HG03460 (cell line): ENCODE measurements around the gene GUCY1A2.
"Not testable (repeated sequence)": the region's sequence is repeated elsewhere in the genome, so short reads cannot be mapped to it uniquely, and the experiment has no call there.

Experiments used
- ATAC-seq: cut with Tn5 transposase; IDR thresholded peaks from one replicate; pipeline ENCODE4 v1.9.1; 2021; ENCODE audit not compliant: unreplicated experiment

Gene GUCY1A2

GRCh38 chr11:107018219-107018901 lies at the start of gene GUCY1A2:
Gene GUCY1A2 (minus strand): TSS chr11:107018476. CDS start chr11:107018055, 421 bp downstream.
- ATAC-seq: peak; percentile 24

GRCh38 chr11:107054391-107054790 lies 36.1 kb upstream of the GUCY1A2 start:
- no peak for ATAC-seq

- not testable (repeated sequence) for ATAC-seq
Observed at GRCh38 chr11:107051332-107051731, 33.1 kb upstream of the GUCY1A2 start.

GRCh38 chr11:107050899-107051298 lies 32.6 kb upstream of the GUCY1A2 start:
- ATAC-seq: not testable (repeated sequence)

- no peak for ATAC-seq
Observed at GRCh38 chr11:107050121-107050520, 31.8 kb upstream of the GUCY1A2 start.

GRCh38 chr11:107044503-107044902 lies 26.2 kb upstream of the GUCY1A2 start:
- ATAC-seq: no peak

DNA sequence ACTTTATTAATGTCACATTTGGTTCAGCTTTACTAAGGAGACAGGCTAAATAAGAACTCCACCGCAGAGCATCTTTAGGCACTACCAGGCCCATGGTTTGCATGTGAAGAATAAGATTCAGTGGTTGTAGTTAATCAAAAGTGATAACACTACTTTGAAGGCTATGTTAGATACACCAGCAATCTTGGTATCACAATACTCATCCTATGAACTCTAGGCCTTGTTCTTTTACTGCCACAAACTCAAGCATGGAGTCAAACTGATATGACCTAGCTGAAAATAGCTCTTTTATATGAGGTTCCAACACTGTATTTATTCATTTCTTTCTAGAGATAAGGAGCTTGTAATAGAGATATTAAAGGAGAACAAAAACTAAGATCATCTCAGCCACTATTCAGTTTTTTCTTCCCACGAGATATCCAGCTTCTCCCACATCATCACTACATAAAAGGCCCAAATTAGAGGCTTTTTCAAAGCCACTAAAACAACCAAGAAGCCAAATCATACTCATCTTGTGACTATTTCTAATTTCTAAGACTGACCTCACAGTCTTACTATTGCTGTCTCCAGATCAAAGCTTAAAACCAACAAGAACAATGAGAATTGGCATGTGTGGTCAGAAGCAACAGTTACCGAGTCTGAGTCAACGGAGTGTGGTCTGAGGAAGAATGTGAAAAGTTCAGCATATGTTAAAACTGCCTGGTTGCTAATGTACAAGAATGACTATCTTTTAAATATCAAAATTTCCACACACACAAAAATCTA lies 25.1 kb upstream of the GUCY1A2 start:
- ATAC-seq: peak; percentile 79

DNA sequence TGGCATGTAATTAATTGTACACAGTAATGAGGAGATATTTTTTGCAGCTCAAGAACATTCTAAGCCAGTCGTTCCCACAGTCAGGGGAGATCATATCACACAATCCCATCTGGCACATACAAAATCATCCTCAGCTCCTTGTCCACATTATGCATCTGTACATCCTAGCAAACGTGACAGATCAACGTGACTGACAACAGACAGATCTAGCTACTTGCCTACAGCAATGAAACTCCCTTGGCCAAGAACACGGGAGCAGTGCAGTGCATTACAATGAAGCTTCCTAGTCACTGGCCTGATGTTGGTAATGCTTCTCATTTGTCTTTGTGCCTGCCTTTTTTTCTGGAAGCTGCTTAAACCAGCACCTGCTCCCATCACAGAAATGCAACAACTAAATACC lies 24.5 kb upstream of the GUCY1A2 start:
- ATAC-seq: no peak

GRCh38 chr11:107041088-107041444 lies 22.8 kb upstream of the GUCY1A2 start:
- peak; percentile 36 for ATAC-seq

GRCh38 chr11:107040433-107041087 lies 22.3 kb upstream of the GUCY1A2 start:
- no peak for ATAC-seq

DNA sequence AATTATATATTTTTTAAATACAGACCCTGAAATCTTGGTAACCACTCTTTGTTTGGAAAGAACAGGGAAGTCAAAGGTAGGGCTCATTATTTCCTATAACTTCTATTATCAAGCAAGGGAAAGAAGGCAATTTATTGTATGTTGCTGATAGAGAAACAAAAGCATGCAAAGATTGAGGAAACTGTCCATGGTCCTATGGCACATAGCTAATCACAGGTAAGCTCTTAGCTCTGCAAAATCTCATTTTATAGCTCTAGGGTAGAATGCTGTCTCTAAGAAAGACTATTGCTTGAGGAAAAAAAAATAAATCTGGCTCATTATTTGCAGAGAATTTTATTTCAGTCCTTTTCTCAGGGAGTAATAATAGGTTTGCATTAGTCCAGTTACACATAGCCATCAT lies 7.4 kb upstream of the GUCY1A2 start:
- no peak for ATAC-seq

DNA sequence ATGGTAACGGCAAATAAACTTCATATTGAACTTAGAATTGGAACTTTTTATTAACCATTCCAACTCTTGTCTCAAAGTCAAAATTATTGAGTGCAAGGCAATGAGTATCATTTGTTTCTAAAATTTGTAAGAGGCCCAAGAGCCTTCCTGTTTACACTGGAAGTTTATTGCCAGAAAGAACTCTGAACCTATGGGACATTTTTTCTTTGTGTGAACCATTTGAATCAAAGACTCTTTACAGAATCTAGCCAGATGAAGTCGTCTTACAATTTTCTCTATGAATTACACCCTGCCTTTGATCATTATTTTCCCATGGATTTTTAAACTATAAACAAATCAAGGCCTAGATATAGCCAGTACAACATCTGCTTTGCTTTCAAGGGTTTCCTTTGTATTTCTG lies 2.3 kb upstream of the GUCY1A2 start:
- no peak for ATAC-seq

- ATAC-seq: no peak
Observed at GRCh38 chr11:107018902-107019493, 722 bp upstream of the GUCY1A2 start.

DNA sequence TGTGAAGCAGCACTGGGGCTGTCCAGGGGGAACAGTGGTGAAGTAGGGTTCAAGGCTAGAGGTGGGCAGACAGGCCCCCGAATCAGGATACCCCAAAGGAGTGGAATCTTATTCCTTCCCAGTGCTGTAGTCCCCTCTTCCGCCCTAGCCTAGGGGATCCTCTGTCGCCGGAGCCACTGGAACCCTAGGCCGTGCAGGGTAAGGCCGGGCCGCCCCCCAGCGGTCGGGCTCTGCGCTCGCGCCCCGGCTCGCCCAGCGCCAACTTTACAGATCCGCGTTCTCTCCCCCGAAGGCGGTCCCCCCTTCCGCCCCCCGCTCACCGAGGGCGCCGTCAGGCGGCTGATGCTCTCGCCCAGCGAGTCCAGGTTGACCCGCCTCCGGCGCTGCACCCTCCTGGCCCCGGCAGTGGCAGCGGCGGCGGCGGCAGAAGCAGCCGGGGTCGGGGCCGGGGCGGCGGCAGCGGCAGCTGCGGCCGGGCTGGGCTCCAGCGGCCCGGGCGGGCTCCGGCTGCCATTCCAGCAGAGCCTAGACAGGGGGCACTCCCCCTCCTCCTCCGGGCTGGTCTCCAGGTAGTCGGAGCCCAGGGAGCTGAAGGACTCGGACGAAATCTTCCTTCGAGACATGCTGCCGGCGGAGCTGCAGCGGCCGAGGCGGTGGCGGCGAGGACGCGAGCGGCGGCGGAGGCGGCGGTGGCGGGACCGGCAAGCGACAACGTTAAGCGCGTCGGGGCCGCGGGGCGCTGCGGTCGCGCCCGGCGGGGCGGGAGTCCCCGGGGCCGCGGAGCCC lies 650 bp downstream of the GUCY1A2 start:
- ATAC-seq: peak; percentile 61

DNA sequence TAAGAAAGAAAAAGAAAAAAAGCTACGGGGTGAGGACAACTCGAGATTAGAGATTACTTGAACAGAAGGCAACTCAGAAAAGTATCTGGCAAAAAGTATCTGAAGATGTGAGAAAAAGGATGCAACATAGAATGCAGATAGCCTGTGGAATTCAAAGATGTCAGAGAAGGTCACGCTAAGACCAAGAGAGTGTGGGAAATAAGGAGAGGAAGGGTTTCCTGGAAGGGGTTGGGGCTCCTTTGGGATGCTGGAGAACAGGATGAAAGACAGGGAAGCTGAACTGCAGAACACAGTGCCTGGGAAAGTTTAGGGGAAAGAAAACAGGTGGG lies 1.2 kb downstream of the GUCY1A2 start:
- no peak for ATAC-seq

DNA sequence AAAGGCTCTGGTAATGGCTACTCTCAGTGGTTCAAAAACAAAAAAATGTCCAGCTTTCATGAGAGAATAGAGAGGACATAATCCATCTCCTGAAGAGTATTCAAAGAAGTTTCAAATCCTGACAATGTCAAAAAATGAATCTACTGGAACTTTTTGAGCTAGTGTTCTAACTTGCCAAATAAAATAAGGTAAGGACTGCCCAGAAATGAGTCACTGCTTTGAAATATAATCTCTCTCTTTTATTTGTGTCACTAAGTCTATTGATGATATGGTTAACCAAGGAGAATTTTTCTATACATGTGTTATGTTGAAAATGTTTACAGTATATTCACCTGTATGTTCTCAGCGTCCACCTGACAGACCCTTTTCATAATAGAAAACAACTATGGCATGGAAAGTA lies 3.4 kb downstream of the GUCY1A2 start:
- ATAC-seq: no peak

DNA sequence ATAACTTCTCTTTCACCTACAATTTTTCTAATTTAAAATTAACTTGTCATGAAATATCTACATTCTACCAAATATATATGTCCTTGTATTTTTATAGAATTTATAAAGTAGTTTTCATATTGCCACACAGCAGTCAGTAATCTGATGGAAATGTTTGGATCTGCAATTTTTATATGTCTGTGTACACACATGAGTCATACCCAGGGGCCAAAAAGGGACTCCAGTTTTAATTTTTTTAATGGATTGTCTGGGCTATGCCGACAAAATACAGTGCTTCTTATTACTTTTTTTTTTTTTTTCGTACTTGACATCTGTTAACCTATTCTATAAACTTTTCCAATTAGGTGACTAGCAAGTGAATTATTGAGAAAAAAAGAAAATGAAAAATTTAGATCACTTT lies 6.3 kb downstream of the GUCY1A2 start:
- ATAC-seq: no peak

- no peak for ATAC-seq
Observed at GRCh38 chr11:107009190-107009589, 9.1 kb downstream of the GUCY1A2 start.

DNA sequence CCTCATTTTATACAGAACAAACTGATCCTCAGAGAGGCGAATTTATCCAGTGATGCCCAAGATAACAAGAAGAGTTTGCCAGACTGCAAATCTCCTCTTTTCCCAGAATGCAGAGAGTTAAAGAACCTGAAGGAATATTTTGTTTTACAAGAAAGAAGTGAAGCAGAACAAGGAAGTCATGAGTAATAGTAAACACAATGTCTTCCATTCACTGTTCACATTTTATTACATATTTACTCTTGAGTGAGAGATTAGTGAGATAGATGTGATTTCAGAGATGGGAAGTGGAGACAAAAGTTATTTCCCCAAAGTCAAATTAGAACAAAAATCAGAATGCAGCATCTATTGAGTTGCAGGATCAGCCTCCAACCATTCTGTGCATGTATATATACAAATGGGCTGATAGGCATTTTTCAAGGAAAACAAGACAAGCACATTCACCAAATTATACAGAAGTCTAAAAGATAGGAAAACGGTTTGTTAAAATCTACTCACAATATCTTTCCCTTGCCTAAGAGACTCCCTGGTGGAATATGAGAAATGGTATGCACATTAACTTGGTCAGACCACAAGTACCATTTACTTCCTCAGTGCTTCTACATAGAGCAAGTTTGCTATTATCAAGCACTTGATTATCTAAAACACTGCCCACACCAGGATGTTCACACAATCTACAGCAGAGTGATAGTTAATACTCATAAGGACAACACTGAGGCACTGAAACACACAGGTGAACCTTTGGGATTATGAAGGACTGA lies 12.0 kb downstream of the GUCY1A2 start:
- no peak for ATAC-seq

- ATAC-seq: no peak
Observed at GRCh38 chr11:106999196-106999595, 19.1 kb downstream of the GUCY1A2 start.

DNA sequence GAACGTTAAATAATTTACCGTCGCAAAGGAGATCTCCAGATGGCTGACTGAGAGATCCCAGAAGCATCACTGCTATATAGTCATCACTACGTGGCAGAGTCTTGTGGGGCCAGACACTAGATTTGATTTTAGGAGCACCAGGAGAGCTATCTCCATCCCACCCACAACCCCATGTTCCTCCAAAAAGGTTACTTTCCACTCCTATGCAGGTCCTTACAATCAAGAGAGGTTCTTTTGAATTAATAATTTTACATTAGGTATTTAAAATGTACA lies 19.4 kb downstream of the GUCY1A2 start:
- ATAC-seq: no peak
